GM12864 (cell line): ENCODE results near the gene CLEC11A.

Source experiments
- DNase-seq: peaks from one replicate; pipeline ENCODE4 v3.0.0-alpha.2; 2011; ENCODE audit warnings: low read depth
- H3K4me3 ChIP-seq: 2 replicates; pipeline ENCODE4 v1.5.1; 2011; ENCODE audit warnings: mild to moderate bottlenecking, low read depth, low read length, control low read depth
- TF ChIP-seq, protein P1 (sequence below): IDR thresholded peaks from 2 replicates; pipeline ENCODE4 v1.5.1; 2011; ENCODE audit warnings: low read depth, mild to moderate bottlenecking, moderate library complexity, low read length, control low read depth, inconsistent platforms; ENCODE audit errors: missing control alignments

CLEC11A gene

DNA sequence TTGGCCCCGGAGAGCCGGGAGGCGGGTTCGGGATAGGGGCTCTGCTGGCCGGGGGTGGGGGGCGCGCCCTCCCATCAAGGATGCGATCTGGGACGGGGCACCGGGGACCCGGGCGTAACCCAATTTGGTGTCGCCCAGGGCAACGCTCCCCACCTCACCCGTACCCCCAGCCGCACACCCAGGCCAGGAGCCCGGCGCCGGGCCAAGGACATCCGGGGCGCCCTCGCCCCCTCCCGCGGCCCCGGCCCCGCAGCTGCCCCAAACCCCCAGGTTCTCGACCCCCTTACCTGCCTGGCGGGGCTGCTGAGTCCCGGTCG lies 4.1 kb upstream of the CLEC11A start:
- TF ChIP-seq, protein P1, sequence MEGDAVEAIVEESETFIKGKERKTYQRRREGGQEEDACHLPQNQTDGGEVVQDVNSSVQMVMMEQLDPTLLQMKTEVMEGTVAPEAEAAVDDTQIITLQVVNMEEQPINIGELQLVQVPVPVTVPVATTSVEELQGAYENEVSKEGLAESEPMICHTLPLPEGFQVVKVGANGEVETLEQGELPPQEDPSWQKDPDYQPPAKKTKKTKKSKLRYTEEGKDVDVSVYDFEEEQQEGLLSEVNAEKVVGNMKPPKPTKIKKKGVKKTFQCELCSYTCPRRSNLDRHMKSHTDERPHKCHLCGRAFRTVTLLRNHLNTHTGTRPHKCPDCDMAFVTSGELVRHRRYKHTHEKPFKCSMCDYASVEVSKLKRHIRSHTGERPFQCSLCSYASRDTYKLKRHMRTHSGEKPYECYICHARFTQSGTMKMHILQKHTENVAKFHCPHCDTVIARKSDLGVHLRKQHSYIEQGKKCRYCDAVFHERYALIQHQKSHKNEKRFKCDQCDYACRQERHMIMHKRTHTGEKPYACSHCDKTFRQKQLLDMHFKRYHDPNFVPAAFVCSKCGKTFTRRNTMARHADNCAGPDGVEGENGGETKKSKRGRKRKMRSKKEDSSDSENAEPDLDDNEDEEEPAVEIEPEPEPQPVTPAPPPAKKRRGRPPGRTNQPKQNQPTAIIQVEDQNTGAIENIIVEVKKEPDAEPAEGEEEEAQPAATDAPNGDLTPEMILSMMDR = no peak
- DNase-seq = no peak
- H3K4me3 ChIP-seq = no peak overlapping the region

GRCh38 chr19:50719566-50719965 lies 3.6 kb upstream of the CLEC11A start, which contains the start of gene SHANK1:
SHANK1 (minus strand) TSS chr19:50719802; CDS start chr19:50716919, 2,883 bp downstream.
- TF ChIP-seq, protein P1 = no peak
- H3K4me3 ChIP-seq = no peak within 1 kb of the TSS
- DNase-seq = no peak

GRCh38 chr19:50720181-50720920 lies 2.8 kb upstream of the CLEC11A start:
- TF ChIP-seq, protein P1 = no peak
- no peak for DNase-seq
- no peak overlapping the region for H3K4me3 ChIP-seq

GRCh38 chr19:50720921-50721381 lies 2.2 kb upstream of the CLEC11A start:
- DNase-seq = no peak
- H3K4me3 ChIP-seq = no peak overlapping the region
- TF ChIP-seq, protein P1 = no peak

DNA sequence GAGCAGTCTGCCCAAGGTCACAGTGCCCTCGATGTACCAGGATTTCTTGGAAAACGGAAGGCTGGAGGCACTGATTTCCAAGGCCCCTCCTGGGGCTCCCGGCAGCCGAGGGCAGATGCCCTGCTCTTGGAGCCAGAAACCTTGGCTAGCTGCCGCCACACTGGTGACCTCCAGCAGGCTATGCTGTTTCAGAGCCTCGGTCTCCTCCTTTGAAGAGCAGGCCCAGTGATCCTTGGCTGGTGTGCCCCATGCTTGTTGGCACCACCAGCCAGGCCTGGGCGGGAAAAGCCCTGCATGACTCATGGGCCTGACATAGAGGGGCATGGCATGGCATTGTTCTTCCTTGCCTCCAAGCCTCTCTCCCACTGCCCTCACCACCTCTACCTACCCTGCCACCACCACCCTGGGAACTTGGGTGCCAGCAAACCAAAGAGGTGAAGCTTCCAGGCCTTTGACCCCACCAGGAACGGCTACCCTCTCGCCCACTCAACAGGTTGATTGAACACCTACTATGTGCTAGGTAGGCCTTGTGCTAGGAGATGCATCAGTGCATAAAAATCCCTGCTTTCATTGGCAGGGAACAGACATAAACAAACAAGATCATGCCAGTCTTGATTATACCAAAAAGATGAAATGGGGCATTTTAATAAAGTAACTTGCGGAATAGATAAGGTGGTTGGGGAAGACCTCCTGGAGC lies 1.6 kb upstream of the CLEC11A start:
- no peak overlapping the region for H3K4me3 ChIP-seq
- DNase-seq = no peak
- TF ChIP-seq, protein P1 = no peak

DNA sequence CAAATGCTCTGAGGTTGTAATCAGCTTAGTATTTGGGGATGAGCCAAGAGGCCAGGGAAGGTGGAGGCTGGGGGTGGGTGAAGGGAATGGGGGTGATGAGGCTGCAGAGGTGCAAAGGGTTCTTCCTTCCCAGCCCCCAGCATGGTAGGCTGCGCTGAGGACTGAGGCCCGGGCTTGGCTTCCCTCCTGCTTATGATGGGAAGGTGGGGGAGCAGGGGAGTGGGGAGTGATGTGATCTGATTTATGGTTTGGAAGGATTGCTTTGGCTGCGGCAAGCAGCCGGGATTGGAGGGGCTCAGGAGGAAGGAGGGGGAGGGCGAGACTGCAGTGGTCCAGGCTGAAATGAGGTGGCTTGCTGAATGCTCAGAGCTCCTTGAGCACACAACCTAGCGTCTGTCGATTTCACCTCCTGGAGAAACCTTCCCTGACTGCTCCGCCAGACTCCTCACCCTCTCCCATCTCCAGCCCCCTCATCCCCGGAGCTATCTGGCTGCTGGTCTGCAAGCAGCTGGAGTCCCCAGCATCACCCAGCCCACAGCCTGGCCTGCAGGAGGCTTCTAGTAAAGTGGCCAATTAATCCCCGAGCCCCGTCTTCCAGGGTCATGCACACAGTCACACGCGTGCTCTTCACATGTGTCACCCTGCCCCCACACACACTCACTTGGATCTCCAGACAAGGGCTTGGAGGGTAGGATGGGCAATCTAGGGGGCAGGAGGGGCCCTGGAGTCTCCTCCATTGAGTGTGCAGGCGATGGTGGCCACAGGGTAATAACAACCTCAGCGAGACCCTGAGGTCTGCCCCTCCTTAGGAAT lies 757 bp upstream of the CLEC11A start:
- TF ChIP-seq, protein P1 = no peak
- H3K4me3 ChIP-seq = no peak overlapping the region
- DNase-seq = no peak
